H1 (cell line): ENCODE results near the gene MS4A7. TPM values are rescaled to one million over a fixed set of nuclear protein-coding genes. Genes with fewer than 3 reads are reported as not detected.

Source experiments
- CTCF ChIA-PET: fragments of 300-600 bp; sonication (Branson Sonifier 250); formaldehyde crosslinking; loops from one replicate; lab custom pipeline; 2021; ENCODE audit not compliant: partially characterized antibody; lab: Charles Lee
- POLR2A ChIA-PET: fragments of 300-600 bp; sonication (Branson Sonifier 250); formaldehyde crosslinking; loops from one replicate; lab custom pipeline; 2021; ENCODE audit warnings: inconsistent platforms; ENCODE audit not compliant: partially characterized antibody; lab: Charles Lee
- DNase-seq, 2 experiments: peaks; one replicate each; pipeline versions ENCODE4 v3.0.0 to v3.0.0-alpha.2; 2010 to 2022; ENCODE audit warnings: low spot score in 2 of 2, low read depth in 1 of 2, mixed read lengths in 1 of 2
- FAIRE-seq: peaks from 2 replicates; lab custom pipeline; 2011; peaks lifted over from hg19 to GRCh38; lab: Jason Lieb, UNC
- H2AFZ ChIP-seq: 2 replicates; pipeline ENCODE4 v1.8.1; 2012; ENCODE audit warnings: low read length, inconsistent platforms
- H2AK5ac ChIP-seq: 2 replicates; pipeline ENCODE4 v1.6.1; 2013; ENCODE audit warnings: low read depth, low read length
- H2BK120ac ChIP-seq: replicated peaks from 2 replicates; pipeline ENCODE3; 2013; ENCODE audit warnings: low read depth, low read length, inconsistent platforms
- H2BK12ac ChIP-seq: 2 replicates; pipeline ENCODE4 v1.6.1; 2013; ENCODE audit warnings: low read depth, low read length
- H2BK15ac ChIP-seq: 2 replicates; pipeline ENCODE4 v1.6.1; 2013; ENCODE audit warnings: low read length
- H2BK20ac ChIP-seq: 2 replicates; pipeline ENCODE4 v1.6.1; 2013; ENCODE audit warnings: low read length
- H2BK5ac ChIP-seq: 2 replicates; pipeline ENCODE4 v1.6.1; 2013; ENCODE audit warnings: low read depth, low read length
- H3K14ac ChIP-seq: 2 replicates; pipeline ENCODE4 v1.6.1; 2013; ENCODE audit warnings: inconsistent platforms; ENCODE audit not compliant: insufficient read length
- H3K18ac ChIP-seq: 2 replicates; pipeline ENCODE4 v1.6.1; 2013; ENCODE audit warnings: low read length; ENCODE audit errors: extremely low read depth
- H3K23ac ChIP-seq: 2 replicates; pipeline ENCODE4 v1.6.1; 2013; ENCODE audit warnings: inconsistent platforms; ENCODE audit not compliant: insufficient read length
- H3K23me2 ChIP-seq: 2 replicates; pipeline ENCODE4 v1.6.1; 2013; ENCODE audit warnings: low read depth, low read length
- H3K27ac ChIP-seq: 2 replicates; pipeline ENCODE4 v1.6.1; 2011; ENCODE audit warnings: low read depth, low read length, inconsistent platforms
- H3K27me3 ChIP-seq, 4 experiments: replicated peaks in 1 of 4; 1 replicate in 1 of 4; 2 replicates in 3 of 4; pipeline versions ENCODE4 v1.6.1 to v1.8.1; 2011 to 2013; ENCODE audit warnings: low read length in 3 of 4, mild to moderate bottlenecking in 3 of 4, inconsistent platforms in 2 of 4, mixed read lengths in 2 of 4, moderate library complexity in 1 of 4; ENCODE audit not compliant: control insufficient read depth in 3 of 4, insufficient read depth in 3 of 4; ENCODE audit errors: extremely low read depth in 1 of 4
- H3K36me3 ChIP-seq, 4 experiments: 2 replicates each; pipeline versions ENCODE4 v1.6.1 to v1.8.1; 2011 to 2013; ENCODE audit warnings: mild to moderate bottlenecking in 4 of 4, low read length in 3 of 4, moderate library complexity in 2 of 4, control low read depth in 1 of 4, inconsistent platforms in 1 of 4; ENCODE audit not compliant: insufficient read depth in 4 of 4, control insufficient read depth in 2 of 4
- H3K4ac ChIP-seq: replicated peaks from 2 replicates; pipeline ENCODE3; 2013; ENCODE audit warnings: low read length, low read depth, mixed read lengths, inconsistent platforms; ENCODE audit not compliant: insufficient read length
- H3K4me1 ChIP-seq, 4 experiments: replicated peaks in 1 of 4; 1 replicate in 1 of 4; 2 replicates in 3 of 4; pipeline versions ENCODE4 v1.6.1 to v1.8.1; 2011 to 2013; ENCODE audit warnings: low read length in 3 of 4, inconsistent platforms in 2 of 4, mixed read lengths in 1 of 4; ENCODE audit not compliant: insufficient read depth in 4 of 4, control insufficient read depth in 3 of 4
- H3K4me2 ChIP-seq, 2 experiments: 2 replicates each; pipeline versions ENCODE4 v1.6.1 to v1.8.1; 2011 to 2013; ENCODE audit warnings: low read depth in 2 of 2, low read length in 2 of 2, control low read depth in 1 of 2, inconsistent platforms in 1 of 2, mild to moderate bottlenecking in 1 of 2; ENCODE audit not compliant: insufficient read depth in 1 of 2
- H3K4me3 ChIP-seq, 4 experiments: fragments of 200-600, 300-600 bp in 1 of 4; sonication (generic), shearing (Covaris generic), sonication (Bioruptor Twin) in 1 of 4; 2 replicates each; pipeline versions ENCODE4 v1.5.1 to v1.8.1; 2011 to 2016; ENCODE audit warnings: low read length in 4 of 4, low read depth in 3 of 4, control low read depth in 2 of 4, inconsistent platforms in 2 of 4, mild to moderate bottlenecking in 2 of 4, mixed read lengths in 1 of 4, moderate library complexity in 1 of 4; ENCODE audit not compliant: insufficient read depth in 2 of 4; ENCODE audit errors: extremely low read depth in 1 of 4
- H3K56ac ChIP-seq: replicated peaks from 2 replicates; pipeline ENCODE3; 2013; ENCODE audit warnings: low read depth, mild to moderate bottlenecking, mixed read lengths, low read length, inconsistent platforms; ENCODE audit not compliant: insufficient read length
- H3K79me1 ChIP-seq: 2 replicates; pipeline ENCODE4 v1.6.1; 2013; ENCODE audit warnings: low read depth, low read length, control low read depth
- H3K79me2 ChIP-seq, 2 experiments: 2 replicates each; pipeline versions ENCODE4 v1.6.1 to v1.8.1; 2012 to 2013; ENCODE audit warnings: low read length in 2 of 2, mild to moderate bottlenecking in 2 of 2, inconsistent platforms in 1 of 2; ENCODE audit not compliant: insufficient read depth in 2 of 2, control insufficient read depth in 1 of 2
- H3K9ac ChIP-seq, 4 experiments: replicated peaks in 1 of 4; 1 replicate in 1 of 4; 2 replicates in 3 of 4; pipeline versions ENCODE4 v1.6.1 to v1.8.1; 2011 to 2013; ENCODE audit warnings: low read depth in 3 of 4, low read length in 3 of 4, control low read depth in 2 of 4, mild to moderate bottlenecking in 2 of 4, moderate library complexity in 2 of 4, inconsistent platforms in 1 of 4; ENCODE audit errors: extremely low read depth in 1 of 4
- H3K9me3 ChIP-seq, 2 experiments: 2 replicates each; pipeline versions ENCODE4 v1.6.1 to v1.8.1; 2012 to 2013; ENCODE audit warnings: mild to moderate bottlenecking in 2 of 2, moderate library complexity in 2 of 2, control low read depth in 1 of 2, inconsistent platforms in 1 of 2, low read depth in 1 of 2, low read length in 1 of 2, mixed read lengths in 1 of 2; ENCODE audit not compliant: insufficient read depth in 2 of 2
- H4K20me1 ChIP-seq, 2 experiments: replicated peaks in 1 of 2; 2 replicates each; pipeline versions ENCODE3 to v1.8.1; 2011 to 2013; ENCODE audit warnings: inconsistent platforms in 2 of 2, low read length in 2 of 2, mild to moderate bottlenecking in 1 of 2; ENCODE audit not compliant: insufficient read depth in 2 of 2, control insufficient read depth in 1 of 2
- H4K5ac ChIP-seq: 2 replicates; pipeline ENCODE4 v1.6.1; 2013; ENCODE audit warnings: low read length, low read depth, mixed read lengths, inconsistent platforms; ENCODE audit not compliant: insufficient read length
- H4K8ac ChIP-seq: 2 replicates; pipeline ENCODE4 v1.8.0; 2013; ENCODE audit warnings: mild to moderate bottlenecking, moderate library complexity, low read length, inconsistent platforms; ENCODE audit not compliant: insufficient read depth; ENCODE audit errors: extremely low read depth
- H4K91ac ChIP-seq: replicated peaks from 2 replicates; pipeline ENCODE3; 2013; ENCODE audit warnings: low read length, mixed read lengths, inconsistent platforms; ENCODE audit not compliant: insufficient read length
- KDM1A ChIP-seq: fragments of 200-600, 300-600 bp; sonication (generic); IDR thresholded peaks from 2 replicates; pipeline ENCODE4 v1.7.1; 2016; ENCODE audit warnings: mild to moderate bottlenecking, low read length, borderline replicate concordance
- RAD21 ChIP-seq, 2 experiments: IDR thresholded peaks in 1 of 2; conservative IDR thresholded peaks in 1 of 2; 2 replicates each; pipeline ENCODE4 v1.6.1; 2011; ENCODE audit warnings: low read depth in 2 of 2, low read length in 2 of 2, improper control_type of control experiment in 1 of 2, inconsistent platforms in 1 of 2, mild to moderate bottlenecking in 1 of 2, moderate library complexity in 1 of 2
- SP2 ChIP-seq: IDR thresholded peaks from 2 replicates; pipeline ENCODE4 v1.6.1; 2012; ENCODE audit warnings: mild to moderate bottlenecking, low read length, inconsistent platforms
- WGBS, 2 experiments: shearing (Covaris generic) in 1 of 2; methylation state at CpG; one replicate each; pipeline versions ENCODE4 v1.1.6 to v1.1.7; 2013 to 2015; ENCODE audit warnings: low lambda C conversion rate in 2 of 2, mixed read lengths in 2 of 2, inconsistent platforms in 1 of 2, low coverage in 1 of 2, missing lambda C conversion rate in 1 of 2; ENCODE audit not compliant: insufficient replicate concordance in 2 of 2, insufficient coverage in 1 of 2, insufficient read length in 1 of 2; ENCODE audit errors: extremely low coverage in 1 of 2, missing lambda C conversion rate in 1 of 2; 5-methylcytosine and 5-hydroxymethylcytosine counted together
- polyA plus RNA-seq, 7 experiments: library from polyadenylated mRNA; depleted of rRNA in 3 of 7; stranded (reverse) in 5 of 7; unstranded in 2 of 7; fragments of >200 nt in 5 of 7; fragments of 200-250 nt in 2 of 7; gene quantifications; 1 replicate in 5 of 7; 2 replicates in 1 of 7; 4 replicates in 1 of 7; pipeline versions ENCODE4 v1.2.1 to v1.2.3, GENCODE V29; 2011 to 2013; ENCODE audit warnings: missing spikeins in 2 of 7, mixed read lengths in 2 of 7
- total RNA-seq: library from RNA; stranded (reverse); fragmentation: NEBNext Ultra II Directional; extraction: Animal tissue kit (Norgen Biotek cat#: 25700); gene quantifications from 2 replicates; pipeline ENCODE4 v1.2.1, GENCODE V29; 2021

Gene MS4A7
- total and polyA plus RNA-seq, 2 of the 8 experiments (the other 6 are each of a cell fraction or from before 2014, with no cell fraction given) = not detected

DNA sequence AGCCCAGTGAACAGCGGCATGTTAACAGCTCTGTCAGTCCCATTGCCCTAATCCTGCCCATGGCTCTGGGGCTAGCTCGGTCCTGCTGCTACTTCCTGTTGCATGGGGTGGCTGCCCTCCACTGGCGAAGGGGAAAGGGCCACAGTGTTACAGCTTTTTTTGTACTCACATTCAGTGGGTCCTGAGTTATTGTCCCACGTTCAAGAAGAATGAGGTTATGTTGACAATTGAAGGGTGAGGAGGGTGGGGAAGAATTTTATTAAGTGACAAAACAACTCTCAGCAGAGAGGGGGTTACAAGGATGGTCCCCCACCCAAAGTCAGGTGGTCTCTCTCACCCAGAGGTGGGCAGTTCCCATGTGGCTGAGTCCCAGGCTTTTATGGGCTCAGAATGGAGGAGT, 17.7 kb upstream of the MS4A7 start:
- TF ChIP-seq KDM1A (no peak), SP2 (no peak), RAD21 (IDR thresholded peaks at IDR 0.05 in 1 of 2, conservative IDR thresholded peaks at IDR 0.05 in 1 of 2; ENCODE audit: low read depth in 2 of 2, low read length in 2 of 2) (0 out of 4 replicates have a peak, but pooled peaks of 1 of the 2 experiments have one; percentile 5)
- Histone ChIP-seq H3K23ac (no peak overlapping the region), H3K4me1 (peaks cover 0 to 15% (median 3%) of the 10 kb centered on the region in 4 experiments; a peak in 3 of 7 replicates), H4K5ac (no peak overlapping the region), H3K79me1 (no peaks in the 10 kb centered on the region), H3K23me2 (no peaks in the 10 kb centered on the region), H3K18ac (no peak overlapping the region), H3K4me3 (no peak overlapping the region), H3K9ac (no peak overlapping the region), H2AFZ (0 out of 2 replicates have a peak overlapping the region, but pooled peaks have one; percentile 25), H3K14ac (no peak overlapping the region), H4K91ac (no peak overlapping the region), H3K9me3 (peaks cover 0 to 4% of the 10 kb centered on the region in 2 experiments; a peak in 1 of 4 replicates), H4K20me1 (no peaks in the 10 kb centered on the region), H2BK15ac (no peak overlapping the region), H3K79me2 (no peaks in the 10 kb centered on the region), H3K56ac (no peak overlapping the region), H2BK20ac (no peak overlapping the region), H3K27ac (no peak overlapping the region), H2BK12ac (no peak overlapping the region), H3K27me3 (no peaks in the 10 kb centered on the region), H2BK120ac (no peak overlapping the region), H2BK5ac (no peak overlapping the region), H3K4me2 (no peak overlapping the region), H3K36me3 (no peaks in the 10 kb centered on the region), H3K4ac (no peak overlapping the region), H2AK5ac (no peak overlapping the region), H4K8ac (no peak overlapping the region)
- DNase-seq = no peak
- ChIA-PET CTCF (interaction anchor here (0.8 to 1.2 kb wide), 3 partner anchors 12 to 123 kb away, joined by 3 read pairs; no protein-coding TSS in a partner anchor), POLR2A (no interaction called here)
- WGBS, 2 experiments = 64% methylated on average over 4 of the region's 4 CpGs; no CpG with 5 or more reads in 1 of the 2 experiments
- FAIRE-seq = no peak
